HL-60 (cell line): ENCODE measurements around the gene SDCCAG8.

Experiments
- DNase-seq, 2 experiments: peaks; one replicate each; pipeline ENCODE4 v3.0.0-alpha.2; 2010 to 2020; ENCODE audit warnings: low read depth in 1 of 2, low spot score in 1 of 2
- H3K27ac ChIP-seq: fragments of 250-450 bp; sonication (Bioruptor Pico); replicated peaks from 2 replicates; pipeline ENCODE4 v1.5.1; 2020; ENCODE audit warnings: mild to moderate bottlenecking, moderate library complexity
- H3K27me3 ChIP-seq: fragments of 250-450 bp; sonication (Bioruptor Pico); 2 replicates; pipeline ENCODE4 v1.5.1; 2021; ENCODE audit warnings: mild to moderate bottlenecking, moderate library complexity; ENCODE audit not compliant: insufficient read depth, poor library complexity, severe bottlenecking
- H3K4me3 ChIP-seq: replicated peaks from 2 replicates; pipeline ENCODE4 v1.5.1; 2011; ENCODE audit warnings: mild to moderate bottlenecking, control low read depth, low read length; ENCODE audit not compliant: insufficient read depth
- CTCF ChIP-seq: IDR thresholded peaks from one replicate; pipeline ENCODE4 v1.5.1; 2011; ENCODE audit warnings: low read length, control low read depth, inconsistent platforms; ENCODE audit not compliant: insufficient read depth
- GABPA ChIP-seq: IDR thresholded peaks from 2 replicates; pipeline ENCODE4 v1.6.1; 2012; ENCODE audit warnings: low read depth
- POLR2AphosphoS5 ChIP-seq: IDR thresholded peaks from 2 replicates; pipeline ENCODE4 v1.6.1; 2012; ENCODE audit warnings: low read depth
- REST ChIP-seq: IDR thresholded peaks from 2 replicates; pipeline ENCODE4 v1.6.1; 2012; ENCODE audit warnings: low read depth; ENCODE audit not compliant: insufficient replicate concordance
- SPI1 ChIP-seq: IDR thresholded peaks from 2 replicates; pipeline ENCODE4 v1.6.1; 2012; ENCODE audit warnings: low read depth, mild to moderate bottlenecking, borderline replicate concordance

The SDCCAG8 gene

GRCh38 chr1:243500512-243500911 is 244.7 kb downstream of the SDCCAG8 start:
- H3K4me3 ChIP-seq: no peak overlapping the region
- no peaks in the 10 kb centered on the region for H3K27me3 ChIP-seq
- no peak for TF ChIP-seq POLR2AphosphoS5
- TF ChIP-seq CTCF: no peak
- no peak for TF ChIP-seq SPI1
- TF ChIP-seq GABPA: no peak
- no peak for TF ChIP-seq REST
- DNase-seq: no peak
- H3K27ac ChIP-seq: no peak overlapping the region

- no peaks in the 10 kb centered on the region for H3K27me3 ChIP-seq
- TF ChIP-seq SPI1 (no peak), REST (no peak), POLR2AphosphoS5 (no peak), CTCF (no peak), GABPA (no peak)
- no peak overlapping the region for H3K27ac ChIP-seq
- H3K4me3 ChIP-seq: no peak overlapping the region
- no peak for DNase-seq
These were observed 245.2 kb downstream of the SDCCAG8 start for GRCh38 chr1:243501002-243501401.

- Histone ChIP-seq H3K27me3 (no peaks in the 10 kb centered on the region), H3K4me3 (no peak overlapping the region), H3K27ac (no peak overlapping the region)
- TF ChIP-seq REST: no peak
- TF ChIP-seq CTCF: no peak
- TF ChIP-seq POLR2AphosphoS5: no peak
- TF ChIP-seq GABPA: no peak
- no peak for TF ChIP-seq SPI1
- no peak for DNase-seq
These were observed 247.3 kb downstream of the SDCCAG8 start for GRCh38 chr1:243503155-243503554.
